Fibroblast of lung (primary cell): ENCODE data around the gene LRRC47. TPM values are rescaled to one million over a fixed set of nuclear protein-coding genes. Genes with fewer than 3 reads are reported as not detected.

Source experiments
- DNase-seq, 2 donors: peaks; one replicate each; pipeline versions ENCODE4 v3.0.0 to v3.0.0-alpha.2; 2010; ENCODE audit warnings: low read depth in 2 of 2
- H2AFZ ChIP-seq: 2 replicates; pipeline ENCODE4 v1.5.1; 2012; ENCODE audit warnings: low read length, control low read depth, inconsistent platforms
- H3K27ac ChIP-seq: 2 replicates; pipeline ENCODE4 v1.5.1; 2011; ENCODE audit warnings: low read length, control low read depth; ENCODE audit not compliant: insufficient read depth
- H3K27me3 ChIP-seq: 2 replicates; pipeline ENCODE4 v1.5.1; 2011; ENCODE audit warnings: mild to moderate bottlenecking, low read length; ENCODE audit not compliant: control insufficient read depth, insufficient read depth
- H3K36me3 ChIP-seq: 2 replicates; pipeline ENCODE4 v1.5.1; 2011; ENCODE audit warnings: low read length; ENCODE audit not compliant: control insufficient read depth, insufficient read depth
- H3K4me1 ChIP-seq: 2 replicates; pipeline ENCODE4 v1.5.1; 2011; ENCODE audit warnings: low read length; ENCODE audit not compliant: control insufficient read depth, insufficient read depth; ENCODE audit errors: extremely low read depth
- H3K4me2 ChIP-seq: 2 replicates; pipeline ENCODE4 v1.5.1; 2011; ENCODE audit warnings: low read length, control low read depth; ENCODE audit not compliant: insufficient read depth; ENCODE audit errors: extremely low read depth
- H3K4me3 ChIP-seq, 4 experiments: fragments of 200-600 bp in 1 of 4; sonication (generic) in 1 of 4; replicated peaks in 1 of 4; 2 replicates each; pipeline ENCODE4 v1.5.1; 2011 to 2016; ENCODE audit warnings: low read length in 4 of 4, low read depth in 3 of 4, mild to moderate bottlenecking in 3 of 4, control low read depth in 2 of 4, inconsistent platforms in 1 of 4, mixed read lengths in 1 of 4; ENCODE audit not compliant: insufficient read depth in 1 of 4; ENCODE audit errors: control extremely low read depth in 1 of 4
- H3K79me2 ChIP-seq: 2 replicates; pipeline ENCODE4 v1.5.1; 2012; ENCODE audit warnings: mild to moderate bottlenecking, low read length, inconsistent platforms; ENCODE audit not compliant: control insufficient read depth, insufficient read depth
- H3K9ac ChIP-seq: 2 replicates; pipeline ENCODE4 v1.5.1; 2011; ENCODE audit warnings: mild to moderate bottlenecking, low read length, control low read depth; ENCODE audit not compliant: insufficient read depth
- H3K9me3 ChIP-seq: 2 replicates; pipeline ENCODE4 v1.5.1; 2012; ENCODE audit warnings: low read depth, low read length; ENCODE audit not compliant: control insufficient read depth, insufficient read depth
- H4K20me1 ChIP-seq: 2 replicates; pipeline ENCODE4 v1.5.1; 2011; ENCODE audit warnings: low read length; ENCODE audit not compliant: control insufficient read depth, insufficient read depth; ENCODE audit errors: extremely low read depth
- EZH2 ChIP-seq: IDR thresholded peaks from 2 replicates; pipeline ENCODE4 v1.5.1; 2012; ENCODE audit warnings: low read length, control low read depth, mild to moderate bottlenecking; ENCODE audit errors: missing control alignments
- polyA plus RNA-seq, 2 donors: library from polyadenylated mRNA; depleted of rRNA in 1 of 2; stranded (reverse) in 1 of 2; unstranded in 1 of 2; fragments of >200 nt; gene quantifications; 2 replicates each; pipeline ENCODE4 v1.2.1, GENCODE V29; 2011 to 2012; ENCODE audit warnings: missing spikeins in 1 of 2
- total RNA-seq: library from RNA; depleted of rRNA; stranded (reverse); fragments of >200 nt; gene quantifications from 2 replicates; pipeline ENCODE4 v1.2.1, GENCODE V29; 2014
- TF ChIP-seq, protein P1 (sequence below), 2 donors: IDR thresholded peaks in 1 of 2; conservative IDR thresholded peaks in 1 of 2; 1 replicate in 1 of 2; 2 replicates in 1 of 2; pipeline ENCODE4 v1.5.1; 2011 to 2012; ENCODE audit warnings: low read length in 2 of 2, control low read depth in 1 of 2, inconsistent platforms in 1 of 2, low read depth in 1 of 2, mild to moderate bottlenecking in 1 of 2

LRRC47 gene
- total and polyA plus RNA-seq, 2 donors (not counting 1 experiment from before 2014, with no cell fraction given) = 25.1 to 28.8 TPM

DNA sequence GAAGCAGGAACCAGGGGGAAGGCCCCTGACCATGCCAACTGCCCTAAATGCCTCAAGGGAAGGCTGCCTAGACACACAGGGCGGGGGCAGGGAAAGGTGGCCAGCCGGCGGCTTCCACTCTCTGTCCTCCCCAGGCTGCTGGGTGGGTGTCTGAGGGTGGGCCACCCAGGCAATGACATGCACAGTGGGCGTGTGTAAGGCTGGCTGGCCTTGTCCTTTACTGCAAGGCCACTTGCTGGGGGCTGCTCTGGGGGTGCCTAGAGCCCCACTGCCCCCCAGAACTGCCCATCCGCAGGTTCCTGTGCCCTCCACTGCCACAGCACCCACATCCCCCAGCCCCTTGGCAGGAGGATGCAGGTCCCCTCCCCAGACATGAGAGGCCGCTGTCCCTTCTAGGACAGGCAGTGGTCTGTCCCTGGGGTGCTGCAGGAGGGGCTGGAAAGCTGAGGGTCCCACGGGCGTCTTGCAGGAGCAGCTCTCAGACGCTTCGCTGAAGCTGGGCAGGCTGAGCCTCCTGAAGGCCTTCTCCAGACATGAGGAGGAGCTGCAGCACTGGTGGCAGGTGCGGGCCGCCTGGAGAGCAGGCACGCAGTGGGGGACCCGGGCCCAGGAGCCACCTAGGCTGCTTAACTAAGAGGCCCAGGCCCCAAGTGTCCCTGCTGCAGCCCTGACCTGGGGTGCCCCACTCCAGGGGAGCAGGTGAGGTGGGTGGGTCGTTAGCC is 34.0 kb downstream of the LRRC47 start:
- Histone ChIP-seq H3K79me2 (no peaks in the 10 kb centered on the region), H3K9me3 (no peaks in the 10 kb centered on the region), H3K9ac (no peak overlapping the region), H3K27ac (no peak overlapping the region), H2AFZ (no peak overlapping the region), H3K36me3 (no peaks in the 10 kb centered on the region), H3K4me2 (no peak overlapping the region), H4K20me1 (no peaks in the 10 kb centered on the region), H3K4me1 (no peaks in the 10 kb centered on the region), H3K4me3 (no peak overlapping the region), H3K27me3 (no peaks in the 10 kb centered on the region)
- DNase-seq = no peak
- TF ChIP-seq, protein P1, sequence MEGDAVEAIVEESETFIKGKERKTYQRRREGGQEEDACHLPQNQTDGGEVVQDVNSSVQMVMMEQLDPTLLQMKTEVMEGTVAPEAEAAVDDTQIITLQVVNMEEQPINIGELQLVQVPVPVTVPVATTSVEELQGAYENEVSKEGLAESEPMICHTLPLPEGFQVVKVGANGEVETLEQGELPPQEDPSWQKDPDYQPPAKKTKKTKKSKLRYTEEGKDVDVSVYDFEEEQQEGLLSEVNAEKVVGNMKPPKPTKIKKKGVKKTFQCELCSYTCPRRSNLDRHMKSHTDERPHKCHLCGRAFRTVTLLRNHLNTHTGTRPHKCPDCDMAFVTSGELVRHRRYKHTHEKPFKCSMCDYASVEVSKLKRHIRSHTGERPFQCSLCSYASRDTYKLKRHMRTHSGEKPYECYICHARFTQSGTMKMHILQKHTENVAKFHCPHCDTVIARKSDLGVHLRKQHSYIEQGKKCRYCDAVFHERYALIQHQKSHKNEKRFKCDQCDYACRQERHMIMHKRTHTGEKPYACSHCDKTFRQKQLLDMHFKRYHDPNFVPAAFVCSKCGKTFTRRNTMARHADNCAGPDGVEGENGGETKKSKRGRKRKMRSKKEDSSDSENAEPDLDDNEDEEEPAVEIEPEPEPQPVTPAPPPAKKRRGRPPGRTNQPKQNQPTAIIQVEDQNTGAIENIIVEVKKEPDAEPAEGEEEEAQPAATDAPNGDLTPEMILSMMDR (conservative IDR thresholded peaks at IDR 0.05 in 1 of 2, IDR thresholded peaks at IDR 0.05 in 1 of 2; ENCODE audit: low read depth in 1 of 2, low read length in 2 of 2) = no peak

DNA sequence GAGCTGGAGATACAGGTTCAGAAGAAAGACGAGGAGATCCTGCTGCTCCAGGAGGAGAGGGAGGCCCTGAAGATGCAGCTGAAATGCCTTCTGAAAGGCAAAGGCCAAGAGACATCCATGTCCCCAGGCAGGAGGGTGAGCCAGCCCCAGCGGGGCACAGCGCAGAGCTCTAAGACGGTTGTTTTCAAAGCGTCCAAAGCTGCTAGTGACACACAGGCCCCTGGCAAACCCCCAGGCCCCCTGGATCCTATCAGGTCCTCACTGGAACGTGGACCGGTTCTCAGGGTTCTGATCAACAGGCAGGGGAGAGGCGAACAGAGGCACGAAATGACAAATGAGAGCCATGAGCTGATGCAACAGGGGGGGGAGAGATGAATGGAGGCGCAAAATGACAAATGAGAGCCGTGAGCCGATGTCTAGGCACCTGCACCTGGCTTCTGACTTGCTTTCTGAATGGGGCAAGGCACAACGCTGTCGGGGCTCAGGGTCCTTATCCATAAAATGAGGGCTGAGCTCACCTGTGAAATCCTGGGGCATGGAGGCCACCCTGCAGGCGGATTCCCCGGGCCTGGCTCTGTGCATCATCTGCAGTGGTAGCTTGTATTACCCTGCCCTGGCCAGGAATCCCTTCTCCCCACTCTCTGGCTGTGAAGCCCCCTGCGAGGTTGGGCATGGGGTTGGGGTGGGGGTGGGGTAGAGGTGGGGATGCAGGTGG is 34.8 kb downstream of the LRRC47 start:
- H3K4me3 ChIP-seq = no peak overlapping the region
- no peaks in the 10 kb centered on the region for H3K4me1 ChIP-seq
- no peak overlapping the region for H2AFZ ChIP-seq
- no peak for DNase-seq
- H3K36me3 ChIP-seq = no peaks in the 10 kb centered on the region
- no peaks in the 10 kb centered on the region for H4K20me1 ChIP-seq
- TF ChIP-seq EZH2 = no peak
- TF ChIP-seq, protein P1 (conservative IDR thresholded peaks at IDR 0.05 in 1 of 2, IDR thresholded peaks at IDR 0.05 in 1 of 2; ENCODE audit: low read depth in 1 of 2, low read length in 2 of 2) = no peak
- no peak overlapping the region for H3K27ac ChIP-seq
- no peaks in the 10 kb centered on the region for H3K79me2 ChIP-seq
- H3K27me3 ChIP-seq = no peaks in the 10 kb centered on the region
- H3K9ac ChIP-seq = no peak overlapping the region
- no peaks in the 10 kb centered on the region for H3K9me3 ChIP-seq
- H3K4me2 ChIP-seq = no peak overlapping the region

DNA sequence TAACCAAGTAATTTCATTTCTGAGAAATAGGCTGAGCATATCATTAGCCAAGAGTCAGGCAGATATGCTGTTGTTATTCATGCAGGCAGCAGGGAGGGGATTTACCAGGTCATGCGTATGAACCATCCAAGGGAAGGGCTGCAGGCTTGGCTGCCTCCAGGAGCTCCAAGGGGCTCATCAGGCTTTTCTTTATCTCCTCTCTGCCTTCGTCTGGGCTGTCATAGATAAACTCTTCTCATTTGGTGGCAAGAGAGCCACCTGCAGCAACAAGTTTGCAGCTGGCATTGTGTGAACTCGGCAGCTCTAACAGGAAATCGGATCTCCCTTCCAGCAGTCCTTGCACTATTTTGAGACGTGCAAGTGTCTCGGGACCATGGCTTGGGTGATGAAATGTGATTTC is 36.5 kb downstream of the LRRC47 start:
- no peak overlapping the region for H3K4me3 ChIP-seq
- H3K9me3 ChIP-seq = no peaks in the 10 kb centered on the region
- DNase-seq = no peak
- no peaks in the 10 kb centered on the region for H4K20me1 ChIP-seq
- no peak overlapping the region for H3K9ac ChIP-seq
- H3K4me1 ChIP-seq = no peaks in the 10 kb centered on the region
- H3K79me2 ChIP-seq = no peaks in the 10 kb centered on the region
- TF ChIP-seq, protein P1 (conservative IDR thresholded peaks at IDR 0.05 in 1 of 2, IDR thresholded peaks at IDR 0.05 in 1 of 2; ENCODE audit: low read depth in 1 of 2, low read length in 2 of 2) = no peak
- no peak for TF ChIP-seq EZH2
- no peak overlapping the region for H2AFZ ChIP-seq
- no peak overlapping the region for H3K27ac ChIP-seq
- no peaks in the 10 kb centered on the region for H3K36me3 ChIP-seq
- no peak overlapping the region for H3K4me2 ChIP-seq
- no peaks in the 10 kb centered on the region for H3K27me3 ChIP-seq
